ENCODE data around the gene AFF1.

- no peak for TF ChIP-seq CTCF (IDR thresholded peaks at IDR 0.05)
- TF ChIP-seq REST (IDR thresholded peaks at IDR 0.05; ENCODE audit: insufficient read depth in 1 of 2, low read depth in 2 of 2, low read length in 1 of 2), result no peak
- TF ChIP-seq POLR2AphosphoS5 (IDR thresholded peaks at IDR 0.05; ENCODE audit: low read depth, low read length), result no peak
Observed at GRCh38 chr4:87005369-87005689, 70.5 kb downstream of the AFF1 start.

Measured in Panc1 (cell line).